HEK293 (cell line): ENCODE results near the gene MOB2.

Experiments used
- CTCF ChIA-PET: fragments of 350-600 bp; formaldehyde crosslinking; extraction: SDS; loops from one replicate; lab custom pipeline; 2021; ENCODE audit warnings: antibody characterized with exemption; lab: Yijun Ruan, JAX
- POLR2A ChIA-PET: fragments of 300-600 bp; formaldehyde crosslinking; extraction: SDS; loops from one replicate; lab custom pipeline; 2020; ENCODE audit warnings: antibody characterized with exemption, inconsistent platforms; lab: Yijun Ruan, JAX
- H3K27ac ChIP-seq: fragments of 200-500 bp; sonication (Bioruptor generic); 2 replicates; pipeline ENCODE4 v1.5.1; 2014; ENCODE audit warnings: low read depth, low read length, control low read depth, inconsistent platforms; ENCODE audit errors: extremely low read depth
- H3K36me3 ChIP-seq, 2 experiments: fragments of 200-500 bp in 1 of 2; sonication (Bioruptor generic) in 1 of 2; 1 replicate in 1 of 2; 2 replicates in 1 of 2; pipeline ENCODE4 v1.5.1; 2014 to 2017; ENCODE audit warnings: inconsistent platforms in 2 of 2, low read length in 2 of 2; ENCODE audit not compliant: control insufficient read depth in 2 of 2, insufficient read depth in 1 of 2
- H3K4me1 ChIP-seq: fragments of 200-500 bp; sonication (Bioruptor generic); 2 replicates; pipeline ENCODE4 v1.5.1; 2014; ENCODE audit warnings: mild to moderate bottlenecking, low read length, inconsistent platforms; ENCODE audit not compliant: control insufficient read depth, insufficient read depth
- H3K4me3 ChIP-seq: 2 replicates; pipeline ENCODE4 v1.5.1; 2011; ENCODE audit warnings: low read depth, mild to moderate bottlenecking, control low read depth, low read length, moderate library complexity
- H3K9me3 ChIP-seq: fragments of 200-500 bp; sonication (Bioruptor generic); 2 replicates; pipeline ENCODE4 v1.5.1; 2014; ENCODE audit warnings: low read depth, low read length, inconsistent platforms; ENCODE audit not compliant: control insufficient read depth, insufficient read depth
- BCL11A ChIP-seq: fragments of 450-650 bp; formaldehyde crosslinking; IDR thresholded peaks from 2 replicates; pipeline ENCODE4 v1.5.1; 2016; ENCODE audit warnings: low read depth, missing biosample characterization, missing genetic modification characterization
- EGR2 ChIP-seq: fragments of 450-650 bp; formaldehyde crosslinking; IDR thresholded peaks from 2 replicates; pipeline ENCODE4 v1.5.1; 2016; ENCODE audit warnings: low read depth, missing biosample characterization, missing genetic modification characterization
- KLF16 ChIP-seq: fragments of 450-650 bp; formaldehyde crosslinking; IDR thresholded peaks from 2 replicates; pipeline ENCODE4 v1.5.1; 2017; ENCODE audit warnings: missing biosample characterization, missing genetic modification characterization
- KLF7 ChIP-seq: fragments of 450-650 bp; formaldehyde crosslinking; IDR thresholded peaks from 2 replicates; pipeline ENCODE4 v1.5.1; 2016; ENCODE audit warnings: missing biosample characterization, missing genetic modification characterization, borderline replicate concordance
- OVOL3 ChIP-seq: fragments of 450-650 bp; formaldehyde crosslinking; IDR thresholded peaks from 2 replicates; pipeline ENCODE4 v1.5.1; 2016; ENCODE audit warnings: missing biosample characterization, missing genetic modification characterization
- PRDM4 ChIP-seq: fragments of 450-650 bp; formaldehyde crosslinking; IDR thresholded peaks from 2 replicates; pipeline ENCODE4 v1.5.1; 2017; ENCODE audit warnings: missing biosample characterization, missing genetic modification characterization
- REPIN1 ChIP-seq: fragments of 450-650 bp; formaldehyde crosslinking; IDR thresholded peaks from 2 replicates; pipeline ENCODE4 v1.5.1; 2017; ENCODE audit warnings: missing biosample characterization, missing genetic modification characterization, low read depth
- WT1 ChIP-seq: fragments of 450-650 bp; formaldehyde crosslinking; IDR thresholded peaks from 2 replicates; pipeline ENCODE4 v1.5.1; 2016; ENCODE audit warnings: missing biosample characterization, missing genetic modification characterization
- ZBTB1 ChIP-seq: fragments of 450-650 bp; formaldehyde crosslinking; IDR thresholded peaks from 2 replicates; pipeline ENCODE4 v1.5.1; 2016; ENCODE audit warnings: missing biosample characterization, missing genetic modification characterization
- ZBTB21 ChIP-seq: fragments of 450-650 bp; formaldehyde crosslinking; IDR thresholded peaks from 2 replicates; pipeline ENCODE4 v1.5.1; 2017; ENCODE audit warnings: missing biosample characterization, missing genetic modification characterization
- ZEB2 ChIP-seq: fragments of 450-650 bp; formaldehyde crosslinking; IDR thresholded peaks from 2 replicates; pipeline ENCODE4 v1.5.1; 2016; ENCODE audit warnings: missing biosample characterization, missing genetic modification characterization
- ZFHX2 ChIP-seq: fragments of 450-650 bp; formaldehyde crosslinking; conservative IDR thresholded peaks from 2 replicates; pipeline ENCODE4 v1.5.1; 2016; ENCODE audit warnings: missing biosample characterization, missing genetic modification characterization
- ZNF133 ChIP-seq: fragments of 450-650 bp; formaldehyde crosslinking; IDR thresholded peaks from 2 replicates; pipeline ENCODE4 v1.5.1; 2016; ENCODE audit warnings: missing biosample characterization, missing genetic modification characterization
- ZNF184 ChIP-seq: fragments of 450-650 bp; IDR thresholded peaks from 2 replicates; pipeline ENCODE4 v1.5.1; 2018; ENCODE audit warnings: missing biosample characterization, mild to moderate bottlenecking, missing genetic modification characterization
- ZNF2 ChIP-seq: fragments of 450-650 bp; formaldehyde crosslinking; IDR thresholded peaks from 2 replicates; pipeline ENCODE4 v1.5.1; 2016; ENCODE audit warnings: missing biosample characterization, missing genetic modification characterization
- ZNF335 ChIP-seq: fragments of 450-650 bp; formaldehyde crosslinking; conservative IDR thresholded peaks from 2 replicates; pipeline ENCODE4 v1.5.1; 2016; ENCODE audit warnings: missing biosample characterization, missing genetic modification characterization
- ZNF341 ChIP-seq: fragments of 450-650 bp; formaldehyde crosslinking; IDR thresholded peaks from 2 replicates; pipeline ENCODE4; 2016; ENCODE audit warnings: low read depth, missing biosample characterization, missing genetic modification characterization
- ZNF354C ChIP-seq: fragments of 450-650 bp; formaldehyde crosslinking; IDR thresholded peaks from 2 replicates; pipeline ENCODE4 v1.5.1; 2016; ENCODE audit warnings: missing biosample characterization, missing genetic modification characterization, low read depth, borderline replicate concordance
- ZNF433 ChIP-seq: fragments of 450-650 bp; formaldehyde crosslinking; IDR thresholded peaks from 2 replicates; pipeline ENCODE4 v1.5.1; 2016; ENCODE audit warnings: missing biosample characterization, missing genetic modification characterization, low read depth
- ZNF654 ChIP-seq: fragments of 450-650 bp; formaldehyde crosslinking; IDR thresholded peaks from 2 replicates; pipeline ENCODE4 v1.5.1; 2016; ENCODE audit warnings: low read depth, missing biosample characterization, missing genetic modification characterization
- ZNF701 ChIP-seq: fragments of 450-650 bp; formaldehyde crosslinking; IDR thresholded peaks from 2 replicates; pipeline ENCODE4 v1.5.1; 2016; ENCODE audit warnings: missing biosample characterization, missing genetic modification characterization
- ZNF76 ChIP-seq: fragments of 450-650 bp; formaldehyde crosslinking; IDR thresholded peaks from 2 replicates; pipeline ENCODE4; 2016; ENCODE audit warnings: low read depth, missing biosample characterization, missing genetic modification characterization, borderline replicate concordance
- ZNF791 ChIP-seq: fragments of 450-650 bp; formaldehyde crosslinking; IDR thresholded peaks from 2 replicates; pipeline ENCODE4 v1.5.1; 2016; ENCODE audit warnings: missing biosample characterization, missing genetic modification characterization
- ZNF837 ChIP-seq: fragments of 450-650 bp; formaldehyde crosslinking; IDR thresholded peaks from 2 replicates; pipeline ENCODE4 v1.5.1; 2016; ENCODE audit warnings: missing biosample characterization, missing genetic modification characterization
- TF ChIP-seq, protein P1 (sequence below): fragments of 450-650 bp; formaldehyde crosslinking; IDR thresholded peaks from 2 replicates; pipeline ENCODE4 v1.5.1; 2016; ENCODE audit warnings: missing biosample characterization, missing genetic modification characterization, borderline replicate concordance
- TF ChIP-seq, protein P2 (sequence below): fragments of 450-650 bp; formaldehyde crosslinking; IDR thresholded peaks from 2 replicates; pipeline ENCODE4 v1.5.1; 2016; ENCODE audit warnings: missing biosample characterization, missing genetic modification characterization, low read depth

Gene MOB2

DNA sequence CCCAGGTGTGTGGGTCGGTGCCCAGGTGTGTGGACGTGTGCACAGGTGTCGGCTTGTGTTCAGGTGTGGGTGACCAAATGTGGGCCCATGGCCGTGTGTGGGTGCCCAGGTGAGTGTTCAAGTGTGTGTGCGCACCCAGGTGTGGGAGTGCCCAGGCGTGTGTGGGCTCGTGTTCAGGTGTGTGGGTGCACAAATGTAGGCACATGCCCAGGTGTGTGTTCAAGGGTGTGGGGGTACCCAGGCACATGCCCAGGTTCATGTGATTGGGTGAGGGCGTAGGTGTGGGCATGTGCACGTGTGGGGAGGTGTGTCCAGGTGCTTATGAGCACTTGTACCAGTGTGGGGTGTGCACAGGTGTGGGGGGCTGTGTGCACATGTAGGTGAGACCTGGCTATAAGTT is 42.8 kb downstream of the MOB2 start:
- no peak overlapping the region for H3K27ac ChIP-seq
- ChIA-PET POLR2A (no interaction called here), CTCF (no interaction called here)
- H3K36me3 ChIP-seq, result peaks cover 0 to 62% of the 10 kb centered on the region in 2 experiments; a peak in 1 of 3 replicates
- no peaks in the 10 kb centered on the region for H3K4me1 ChIP-seq
- TF ChIP-seq ZNF654 (tag by site-specific recombination) (no peak), ZNF791 (tag by site-specific recombination) (no peak), OVOL3 (tag by site-specific recombination) (no peak), KLF7 (tag by site-specific recombination) (no peak), WT1 (no peak), ZEB2 (tag by site-specific recombination) (peak; percentile 55; the same call in 1 of the 2 replicates), ZNF354C (tag by site-specific recombination) (no peak), ZNF76 (tag by site-specific recombination) (no peak), ZNF701 (tag by site-specific recombination) (no peak), ZNF433 (no peak), ZNF341 (tag by site-specific recombination) (no peak), ZNF133 (tag by site-specific recombination) (no peak), REPIN1 (no peak), EGR2 (tag by site-specific recombination) (peak; percentile 55), ZFHX2 (tag by site-specific recombination) (peak; percentile 66), BCL11A (tag by site-specific recombination) (no peak)
- TF ChIP-seq, protein P1, sequence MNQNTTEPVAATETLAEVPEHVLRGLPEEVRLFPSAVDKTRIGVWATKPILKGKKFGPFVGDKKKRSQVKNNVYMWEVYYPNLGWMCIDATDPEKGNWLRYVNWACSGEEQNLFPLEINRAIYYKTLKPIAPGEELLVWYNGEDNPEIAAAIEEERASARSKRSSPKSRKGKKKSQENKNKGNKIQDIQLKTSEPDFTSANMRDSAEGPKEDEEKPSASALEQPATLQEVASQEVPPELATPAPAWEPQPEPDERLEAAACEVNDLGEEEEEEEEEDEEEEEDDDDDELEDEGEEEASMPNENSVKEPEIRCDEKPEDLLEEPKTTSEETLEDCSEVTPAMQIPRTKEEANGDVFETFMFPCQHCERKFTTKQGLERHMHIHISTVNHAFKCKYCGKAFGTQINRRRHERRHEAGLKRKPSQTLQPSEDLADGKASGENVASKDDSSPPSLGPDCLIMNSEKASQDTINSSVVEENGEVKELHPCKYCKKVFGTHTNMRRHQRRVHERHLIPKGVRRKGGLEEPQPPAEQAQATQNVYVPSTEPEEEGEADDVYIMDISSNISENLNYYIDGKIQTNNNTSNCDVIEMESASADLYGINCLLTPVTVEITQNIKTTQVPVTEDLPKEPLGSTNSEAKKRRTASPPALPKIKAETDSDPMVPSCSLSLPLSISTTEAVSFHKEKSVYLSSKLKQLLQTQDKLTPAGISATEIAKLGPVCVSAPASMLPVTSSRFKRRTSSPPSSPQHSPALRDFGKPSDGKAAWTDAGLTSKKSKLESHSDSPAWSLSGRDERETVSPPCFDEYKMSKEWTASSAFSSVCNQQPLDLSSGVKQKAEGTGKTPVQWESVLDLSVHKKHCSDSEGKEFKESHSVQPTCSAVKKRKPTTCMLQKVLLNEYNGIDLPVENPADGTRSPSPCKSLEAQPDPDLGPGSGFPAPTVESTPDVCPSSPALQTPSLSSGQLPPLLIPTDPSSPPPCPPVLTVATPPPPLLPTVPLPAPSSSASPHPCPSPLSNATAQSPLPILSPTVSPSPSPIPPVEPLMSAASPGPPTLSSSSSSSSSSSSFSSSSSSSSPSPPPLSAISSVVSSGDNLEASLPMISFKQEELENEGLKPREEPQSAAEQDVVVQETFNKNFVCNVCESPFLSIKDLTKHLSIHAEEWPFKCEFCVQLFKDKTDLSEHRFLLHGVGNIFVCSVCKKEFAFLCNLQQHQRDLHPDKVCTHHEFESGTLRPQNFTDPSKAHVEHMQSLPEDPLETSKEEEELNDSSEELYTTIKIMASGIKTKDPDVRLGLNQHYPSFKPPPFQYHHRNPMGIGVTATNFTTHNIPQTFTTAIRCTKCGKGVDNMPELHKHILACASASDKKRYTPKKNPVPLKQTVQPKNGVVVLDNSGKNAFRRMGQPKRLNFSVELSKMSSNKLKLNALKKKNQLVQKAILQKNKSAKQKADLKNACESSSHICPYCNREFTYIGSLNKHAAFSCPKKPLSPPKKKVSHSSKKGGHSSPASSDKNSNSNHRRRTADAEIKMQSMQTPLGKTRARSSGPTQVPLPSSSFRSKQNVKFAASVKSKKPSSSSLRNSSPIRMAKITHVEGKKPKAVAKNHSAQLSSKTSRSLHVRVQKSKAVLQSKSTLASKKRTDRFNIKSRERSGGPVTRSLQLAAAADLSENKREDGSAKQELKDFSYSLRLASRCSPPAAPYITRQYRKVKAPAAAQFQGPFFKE (tag by site-specific recombination), result no peak
- TF ChIP-seq, protein P2, sequence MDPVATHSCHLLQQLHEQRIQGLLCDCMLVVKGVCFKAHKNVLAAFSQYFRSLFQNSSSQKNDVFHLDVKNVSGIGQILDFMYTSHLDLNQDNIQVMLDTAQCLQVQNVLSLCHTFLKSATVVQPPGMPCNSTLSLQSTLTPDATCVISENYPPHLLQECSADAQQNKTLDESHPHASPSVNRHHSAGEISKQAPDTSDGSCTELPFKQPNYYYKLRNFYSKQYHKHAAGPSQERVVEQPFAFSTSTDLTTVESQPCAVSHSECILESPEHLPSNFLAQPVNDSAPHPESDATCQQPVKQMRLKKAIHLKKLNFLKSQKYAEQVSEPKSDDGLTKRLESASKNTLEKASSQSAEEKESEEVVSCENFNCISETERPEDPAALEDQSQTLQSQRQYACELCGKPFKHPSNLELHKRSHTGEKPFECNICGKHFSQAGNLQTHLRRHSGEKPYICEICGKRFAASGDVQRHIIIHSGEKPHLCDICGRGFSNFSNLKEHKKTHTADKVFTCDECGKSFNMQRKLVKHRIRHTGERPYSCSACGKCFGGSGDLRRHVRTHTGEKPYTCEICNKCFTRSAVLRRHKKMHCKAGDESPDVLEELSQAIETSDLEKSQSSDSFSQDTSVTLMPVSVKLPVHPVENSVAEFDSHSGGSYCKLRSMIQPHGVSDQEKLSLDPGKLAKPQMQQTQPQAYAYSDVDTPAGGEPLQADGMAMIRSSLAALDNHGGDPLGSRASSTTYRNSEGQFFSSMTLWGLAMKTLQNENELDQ (tag by site-specific recombination), result no peak
- H3K9me3 ChIP-seq, result no peaks in the 10 kb centered on the region
- no peak overlapping the region for H3K4me3 ChIP-seq

GRCh38 chr11:1442807-1443366 is 43.7 kb downstream of the MOB2 start:
- ChIA-PET POLR2A (no interaction called here), CTCF (no interaction called here)
- peaks cover 0 to 58% of the 10 kb centered on the region in 2 experiments; a peak in 1 of 3 replicates for H3K36me3 ChIP-seq
- H3K27ac ChIP-seq, result no peak overlapping the region
- TF ChIP-seq ZEB2 (tag by site-specific recombination) (no peak), ZBTB21 (tag by site-specific recombination) (no peak), ZNF184 (tag by site-specific recombination) (no peak), ZNF837 (tag by site-specific recombination) (no peak), WT1 (no peak), KLF16 (tag by site-specific recombination) (no peak), ZNF2 (no peak), ZNF335 (no peak), ZBTB1 (tag by site-specific recombination) (no peak), REPIN1 (no peak), PRDM4 (tag by site-specific recombination) (no peak)
- no peak overlapping the region for H3K4me3 ChIP-seq
- no peaks in the 10 kb centered on the region for H3K4me1 ChIP-seq
- no peaks in the 10 kb centered on the region for H3K9me3 ChIP-seq
